ENCODE measurements around the gene CMSS1.

CMSS1 gene

GRCh38 chr3:100120012-100120411 is 302.4 kb downstream of the CMSS1 start:
- no peak for DNase-seq

- no peak for DNase-seq
Measured at GRCh38 chr3:100120693-100121092, 303.0 kb downstream of the CMSS1 start.

- DNase-seq, result peak in 1 of 2 experiments; percentile 21
Measured at GRCh38 chr3:100122321-100122720, 304.7 kb downstream of the CMSS1 start.

- no peak for DNase-seq
Measured at GRCh38 chr3:100123112-100123511, 305.4 kb downstream of the CMSS1 start.

GRCh38 chr3:100124201-100124761 is 306.6 kb downstream of the CMSS1 start:
- DNase-seq, result no peak

- DNase-seq, result no peak
Measured at GRCh38 chr3:100125161-100125938, 307.7 kb downstream of the CMSS1 start.

- no peak for DNase-seq
Measured at GRCh38 chr3:100127792-100128191, 310.1 kb downstream of the CMSS1 start.

- no peak for DNase-seq
Measured at GRCh38 chr3:100128565-100128964, 310.9 kb downstream of the CMSS1 start.

GRCh38 chr3:100129941-100130340 is 312.3 kb downstream of the CMSS1 start:
- DNase-seq, result no peak

GRCh38 chr3:100131241-100131640 is 313.6 kb downstream of the CMSS1 start:
- DNase-seq, result no peak

GRCh38 chr3:100136921-100137320 is 319.3 kb downstream of the CMSS1 start:
- no peak for DNase-seq

- DNase-seq, result no peak
Measured at GRCh38 chr3:100140976-100141375, 323.3 kb downstream of the CMSS1 start.

- no peak for DNase-seq
Measured at GRCh38 chr3:100141586-100141985, 323.9 kb downstream of the CMSS1 start.

GRCh38 chr3:100144255-100144866 is 326.7 kb downstream of the CMSS1 start:
- no peak for DNase-seq

GRCh38 chr3:100149130-100149529 is 331.5 kb downstream of the CMSS1 start:
- no peak for DNase-seq

GRCh38 chr3:100149713-100150415 is 332.2 kb downstream of the CMSS1 start:
- DNase-seq, result peak in 1 of 2 experiments; percentile 5

GRCh38 chr3:100150473-100150872 is 332.8 kb downstream of the CMSS1 start:
- no peak for DNase-seq

GRCh38 chr3:100151024-100151707 is 333.5 kb downstream of the CMSS1 start:
- no peak for DNase-seq

- DNase-seq, result no peak
Measured at GRCh38 chr3:100154171-100154570, 336.5 kb downstream of the CMSS1 start.

GRCh38 chr3:100155128-100155527 is 337.5 kb downstream of the CMSS1 start:
- DNase-seq, result no peak

GRCh38 chr3:100155590-100155989 is 337.9 kb downstream of the CMSS1 start:
- DNase-seq, result no peak

GRCh38 chr3:100157685-100158084 is 340.0 kb downstream of the CMSS1 start:
- DNase-seq, result peak in 1 of 2 experiments; percentile 23

GRCh38 chr3:100158918-100159330 is 341.3 kb downstream of the CMSS1 start:
- peak; percentile 57 to 90 for DNase-seq

Measured in NCI-H446 (cell line).